ENCODE data around the gene USP37.
A peak's percentile ranks its signal among the peaks of the same experiment; 100 is the strongest.

USP37 gene

DNA sequence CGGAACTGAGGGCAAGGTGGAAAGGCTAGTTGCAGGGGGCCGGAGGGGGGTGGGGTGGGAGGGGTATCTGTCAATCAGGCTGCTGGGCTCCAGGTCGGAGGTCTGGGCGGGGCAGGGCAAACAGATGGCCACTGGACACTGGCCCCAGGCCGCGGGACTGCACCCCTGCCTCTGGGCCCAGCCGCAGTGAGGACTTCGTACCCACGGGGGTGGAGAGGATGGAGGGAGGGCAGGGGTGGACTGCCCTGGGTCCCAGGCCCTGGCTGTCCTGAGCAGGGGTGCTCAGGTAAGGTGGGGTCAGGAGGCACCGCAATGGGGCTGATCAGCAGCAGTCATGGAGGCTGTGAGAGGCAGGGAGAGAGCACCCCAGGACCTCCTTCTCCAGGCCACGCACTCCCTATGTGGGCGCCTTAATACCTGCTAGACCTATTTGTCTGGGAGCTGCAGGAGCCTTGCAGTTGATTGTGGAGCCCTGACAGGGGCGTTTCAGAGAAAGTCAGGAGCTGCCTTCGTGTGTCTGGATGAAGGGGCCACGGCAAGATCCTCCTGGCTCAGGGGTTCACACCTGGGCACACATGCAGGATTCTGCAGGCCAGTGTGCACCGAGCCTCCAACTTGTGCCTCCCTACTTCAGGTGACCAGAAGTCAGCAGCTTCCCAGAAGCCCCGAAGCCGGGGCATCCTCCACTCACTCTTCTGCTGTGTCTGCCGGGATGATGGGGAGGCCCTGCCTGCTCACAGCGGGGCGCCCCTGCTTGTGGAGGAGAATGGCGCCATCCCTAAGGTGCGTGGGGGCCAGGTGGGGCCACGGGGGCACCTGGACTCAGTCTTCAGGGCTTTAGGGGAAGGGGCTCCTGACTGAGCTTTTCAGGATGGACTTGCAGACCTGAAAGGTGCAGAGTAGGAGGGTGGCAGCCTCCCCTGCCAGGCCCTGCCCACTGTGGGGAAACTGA is 166.9 kb downstream of the USP37 start:
- DNase-seq (ENCODE audit: extremely low read depth, insufficient read length) = no peak
- Histone ChIP-seq H3K4me3 (replicated peaks; ENCODE audit: low read depth, low read length) (peak overlapping the region; percentile 88), H3K36me3 (ENCODE audit: control insufficient read depth, insufficient read depth, low read length) (peaks cover 11% of the 10 kb centered on the region), H3K27me3 (replicated peaks; ENCODE audit: control insufficient read depth, insufficient read depth, low read length) (no peaks in the 10 kb centered on the region)
- TF ChIP-seq CTCF (IDR thresholded peaks at IDR 0.05; ENCODE audit: insufficient read depth, low read length, poor library complexity, severe bottlenecking) = no peak
